ENCODE measurements around the gene GPN1. TPM values are rescaled to one million over a fixed set of nuclear protein-coding genes. Genes with fewer than 3 reads are reported as not detected.

Gene GPN1
- total RNA-seq, 2 experiments from 2014 or later = 24.6 to 28.1 TPM

- intact Hi-C loops (cut with DNase I, micrococcal nuclease) = loop anchor here in 1 of 2 experiments (5.0 to 10.0 kb wide), 5 partner anchors 82 to 1143 kb away; partner anchors contain the start of genes ATRAID, CAD, IFT172 and MRPL33
- Mint-ChIP-seq H3K36me3 (ENCODE audit: low read depth) (peaks cover 75% of the 10 kb centered on the region), H3K9me3 (no peaks in the 10 kb centered on the region), H3K4me1 (ENCODE audit: low read depth) (peaks cover 56% of the 10 kb centered on the region), H3K27ac (peak overlapping the region; percentile 93), H3K4me3 (peak overlapping the region; percentile 99), H3K27me3 (no peaks in the 10 kb centered on the region)
- Histone ChIP-seq H3K27ac (ENCODE audit: low read depth in 1 of 2, low read length in 2 of 2) (peak overlapping the region; percentile 90 to 96), H3K27me3 (ENCODE audit: control insufficient read depth in 1 of 2, insufficient read depth in 2 of 2, low read length in 2 of 2) (no peaks in the 10 kb centered on the region), H3K4me3 (ENCODE audit: low read length) (peak overlapping the region; percentile 91), H3K9me3 (ENCODE audit: control insufficient read depth in 1 of 2, insufficient read depth in 1 of 2, low read length in 2 of 2) (no peaks in the 10 kb centered on the region), H3K4me1 (ENCODE audit: insufficient read depth, low read length) (peaks cover 26% of the 10 kb centered on the region), H3K36me3 (ENCODE audit: insufficient read depth, low read length) (peaks cover 51% of the 10 kb centered on the region)
- CTCF ChIA-PET = interaction anchor here (1.6 to 7.2 kb wide), 3 partner anchors 19 to 40 kb away, joined by 5 to 49 read pairs (median 6); partner anchors contain the start of genes CCDC121 and GPN1
- TF ChIP-seq, protein P1, sequence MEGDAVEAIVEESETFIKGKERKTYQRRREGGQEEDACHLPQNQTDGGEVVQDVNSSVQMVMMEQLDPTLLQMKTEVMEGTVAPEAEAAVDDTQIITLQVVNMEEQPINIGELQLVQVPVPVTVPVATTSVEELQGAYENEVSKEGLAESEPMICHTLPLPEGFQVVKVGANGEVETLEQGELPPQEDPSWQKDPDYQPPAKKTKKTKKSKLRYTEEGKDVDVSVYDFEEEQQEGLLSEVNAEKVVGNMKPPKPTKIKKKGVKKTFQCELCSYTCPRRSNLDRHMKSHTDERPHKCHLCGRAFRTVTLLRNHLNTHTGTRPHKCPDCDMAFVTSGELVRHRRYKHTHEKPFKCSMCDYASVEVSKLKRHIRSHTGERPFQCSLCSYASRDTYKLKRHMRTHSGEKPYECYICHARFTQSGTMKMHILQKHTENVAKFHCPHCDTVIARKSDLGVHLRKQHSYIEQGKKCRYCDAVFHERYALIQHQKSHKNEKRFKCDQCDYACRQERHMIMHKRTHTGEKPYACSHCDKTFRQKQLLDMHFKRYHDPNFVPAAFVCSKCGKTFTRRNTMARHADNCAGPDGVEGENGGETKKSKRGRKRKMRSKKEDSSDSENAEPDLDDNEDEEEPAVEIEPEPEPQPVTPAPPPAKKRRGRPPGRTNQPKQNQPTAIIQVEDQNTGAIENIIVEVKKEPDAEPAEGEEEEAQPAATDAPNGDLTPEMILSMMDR (IDR thresholded peaks at IDR 0.05) = no peak
- ATAC-seq (ENCODE audit: poor library complexity) (peak; percentile 10), DNase-seq (peak in 1 of 14 experiments; percentile 5)
- POLR2A ChIA-PET = interaction anchor here (0.9 to 1.7 kb wide), 10 partner anchors 9 to 1231 kb away, joined by 3 to 20 read pairs (median 4); partner anchors contain the start of genes CCDC121, GPN1, MRPL33 and NRBP1
Measured at GRCh38 chr2:27664154-27664574, 35.3 kb downstream of the GPN1 start.

DNA sequence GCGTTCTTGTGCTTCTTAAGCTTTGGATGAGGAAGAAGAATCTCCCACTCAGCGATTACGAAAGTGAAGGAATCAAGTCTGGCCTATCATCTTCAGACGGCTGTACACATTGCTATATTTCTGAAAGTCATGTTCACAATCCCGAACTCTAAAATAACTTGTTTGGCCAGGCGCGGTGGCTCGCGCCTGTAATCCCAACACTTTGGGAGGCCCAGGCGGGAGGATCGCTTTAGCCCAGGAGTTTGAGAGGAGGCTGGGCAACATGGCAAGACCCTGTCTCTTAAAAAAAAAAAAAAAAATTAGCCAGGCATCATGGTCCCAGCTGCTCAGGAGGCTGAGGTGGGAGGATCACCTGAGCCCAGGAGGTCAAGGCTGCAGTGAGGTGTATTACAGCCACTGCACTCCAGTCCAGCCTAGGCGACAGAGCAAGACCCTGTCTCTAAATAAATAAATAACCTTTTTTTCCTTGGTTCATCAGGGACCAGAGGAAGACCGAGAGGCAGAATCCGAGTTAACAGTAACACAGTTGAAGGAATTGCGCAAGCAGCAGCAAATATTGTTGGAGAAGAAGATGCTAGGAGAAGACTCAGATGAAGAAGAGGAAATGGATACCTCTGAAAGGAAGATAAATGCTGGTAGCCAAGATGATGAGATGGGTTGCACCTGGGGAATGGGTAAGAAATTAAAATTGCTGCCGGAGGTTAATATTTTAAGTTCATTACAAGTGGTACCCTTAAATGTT lies 35.9 kb downstream of the GPN1 start:
- intact Hi-C loops (cut with DNase I, micrococcal nuclease) = loop anchor here in 1 of 2 experiments (5.0 to 10.0 kb wide), 5 partner anchors 82 to 1143 kb away; partner anchors contain the start of genes ATRAID, CAD, IFT172 and MRPL33
- no peaks in the 10 kb centered on the region for H3K9me3 ChIP-seq (ENCODE audit: control insufficient read depth in 1 of 2, insufficient read depth in 1 of 2, low read length in 2 of 2)
- Mint-ChIP-seq H3K4me3 (peak overlapping the region; percentile 99), H3K9me3 (no peaks in the 10 kb centered on the region), H3K27me3 (no peaks in the 10 kb centered on the region), H3K27ac (peak overlapping the region; percentile 93), H3K36me3 (ENCODE audit: low read depth) (peaks cover 75% of the 10 kb centered on the region), H3K4me1 (ENCODE audit: low read depth) (peaks cover 50% of the 10 kb centered on the region)
- TF ChIP-seq, protein P1 (IDR thresholded peaks at IDR 0.05) = no peak
- POLR2A ChIA-PET = interaction anchor here (1.7 kb wide), 1 partner anchor 237 kb away, joined by 10 read pairs; the partner anchor contains the start of gene NRBP1
- H3K36me3 ChIP-seq (ENCODE audit: insufficient read depth, low read length) = peaks cover 50% of the 10 kb centered on the region
- ATAC-seq (ENCODE audit: poor library complexity) = no peak
- H3K4me3 ChIP-seq (ENCODE audit: low read length) = peak overlapping the region; percentile 91
- H3K27me3 ChIP-seq (ENCODE audit: control insufficient read depth in 1 of 2, insufficient read depth in 2 of 2, low read length in 2 of 2) = no peaks in the 10 kb centered on the region
- DNase-seq = no peak
- peak overlapping the region in 1 of 2 donors; percentile 96 for H3K27ac ChIP-seq (ENCODE audit: low read depth in 1 of 2, low read length in 2 of 2)
- peaks cover 26% of the 10 kb centered on the region for H3K4me1 ChIP-seq (ENCODE audit: insufficient read depth, low read length)
- CTCF ChIA-PET = interaction anchor here (1.2 to 7.2 kb wide), 4 partner anchors 11 to 39 kb away, joined by 3 to 49 read pairs (median 6); partner anchors contain the start of genes CCDC121 and GPN1

DNA sequence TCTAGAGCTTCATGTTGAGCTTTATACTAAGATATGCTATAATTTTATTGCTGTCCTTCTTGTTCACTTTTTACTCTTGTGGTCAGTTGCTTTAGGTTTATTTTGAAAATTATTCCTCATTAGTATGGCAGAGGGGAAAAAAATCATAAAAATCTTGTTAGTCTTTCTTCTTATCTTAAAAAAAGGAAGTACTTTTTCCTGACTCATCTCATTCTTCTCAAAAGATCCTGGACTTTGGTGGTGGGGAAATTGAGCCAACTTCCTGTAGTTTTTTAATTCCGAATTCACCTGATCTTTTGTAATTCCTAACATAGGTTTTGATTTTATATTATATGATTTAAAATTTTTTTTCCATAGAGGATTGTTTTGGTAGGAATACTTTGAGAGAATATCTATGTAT lies 38.6 kb downstream of the GPN1 start:
- Histone ChIP-seq H3K9me3 (ENCODE audit: control insufficient read depth in 1 of 2, insufficient read depth in 1 of 2, low read length in 2 of 2) (no peaks in the 10 kb centered on the region), H3K27ac (ENCODE audit: low read depth in 1 of 2, low read length in 2 of 2) (no peak overlapping the region), H3K27me3 (ENCODE audit: control insufficient read depth in 1 of 2, insufficient read depth in 2 of 2, low read length in 2 of 2) (no peaks in the 10 kb centered on the region), H3K36me3 (ENCODE audit: insufficient read depth, low read length) (peaks cover 45% of the 10 kb centered on the region), H3K4me1 (ENCODE audit: insufficient read depth, low read length) (peaks cover 23% of the 10 kb centered on the region), H3K4me3 (ENCODE audit: low read length) (no peak overlapping the region)
- Mint-ChIP-seq H3K4me3 (peak overlapping the region; percentile 25), H3K4me1 (ENCODE audit: low read depth) (peaks cover 38% of the 10 kb centered on the region), H3K27me3 (no peaks in the 10 kb centered on the region), H3K36me3 (ENCODE audit: low read depth) (peaks cover 75% of the 10 kb centered on the region), H3K9me3 (no peaks in the 10 kb centered on the region), H3K27ac (no peak overlapping the region)
- no peak for DNase-seq
- intact Hi-C loops (cut with DNase I, micrococcal nuclease) = loop anchor here in 1 of 2 experiments (10.0 kb wide), 2 partner anchors 183 to 453 kb away; partner anchors contain the start of genes ATRAID, CAD, IFT172 and SLC5A6
- ATAC-seq (ENCODE audit: poor library complexity) = no peak
- CTCF ChIA-PET = interaction anchor here (7.2 kb wide), 1 partner anchor 15 kb away, joined by 49 read pairs; no protein-coding TSS in a partner anchor
- TF ChIP-seq, protein P1 (IDR thresholded peaks at IDR 0.05) = no peak
- POLR2A ChIA-PET = no interaction called here
